ENCODE results near the gene FGFBP1. TPM values are rescaled to one million over a fixed set of nuclear protein-coding genes. Genes with fewer than 3 reads are reported as not detected.
A peak's percentile ranks its signal among the peaks of the same experiment; 100 is the strongest.

The FGFBP1 gene
- polyA plus RNA-seq (2014; cell fraction: cytosol; rRNA removed) = not detected in 2 replicates
- polyA plus RNA-seq (2014; cell fraction: nucleus; rRNA removed) = not detected in 2 replicates

DNA sequence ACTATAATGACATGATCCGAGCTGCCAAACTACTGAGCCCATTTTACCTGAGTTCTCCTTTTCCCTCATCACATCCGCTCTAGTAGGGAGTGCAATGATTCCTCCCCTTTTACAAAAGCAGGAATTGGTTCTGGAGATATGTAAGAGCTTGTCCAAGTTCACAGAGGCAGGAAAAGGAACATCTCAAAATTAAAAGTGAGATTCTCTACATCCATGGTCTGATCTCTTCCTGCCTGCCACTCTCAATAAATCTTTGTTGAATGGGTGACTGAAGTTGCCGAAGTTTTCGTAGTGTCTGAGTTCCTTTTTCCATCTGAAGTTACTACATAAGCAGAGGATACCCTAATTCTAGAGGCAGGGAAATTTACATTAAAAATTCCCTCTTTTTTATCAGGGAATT lies at the start of gene FGFBP1:
FGFBP1 (minus strand) TSS at position 101 of the 400 bp plus-strand sequence. CDS start 2,108 bp downstream, outside the sequence.
- DNase-seq (ENCODE audit: low spot score) = no peak

DNA sequence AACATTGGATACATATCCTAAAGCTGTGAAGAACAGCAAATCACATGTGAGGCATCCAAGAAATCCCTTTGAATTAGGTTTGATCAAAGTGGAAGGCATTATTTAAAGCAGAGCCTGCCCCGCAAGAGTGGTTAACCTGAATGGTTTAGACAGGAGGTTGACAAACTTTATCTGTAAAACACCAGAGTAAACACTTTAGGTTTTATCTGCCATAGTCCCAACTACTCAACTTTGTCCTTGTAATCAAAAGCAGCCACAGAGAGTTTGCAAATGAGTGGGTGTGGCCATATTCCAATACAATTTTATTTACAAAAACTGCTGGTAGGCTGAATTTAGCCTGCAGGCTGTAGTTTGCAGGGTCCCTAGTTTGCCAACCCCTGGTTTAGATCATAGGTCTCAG lies 49.7 kb upstream of the FGFBP1 start:
- no peak for DNase-seq (ENCODE audit: low spot score)

DNA sequence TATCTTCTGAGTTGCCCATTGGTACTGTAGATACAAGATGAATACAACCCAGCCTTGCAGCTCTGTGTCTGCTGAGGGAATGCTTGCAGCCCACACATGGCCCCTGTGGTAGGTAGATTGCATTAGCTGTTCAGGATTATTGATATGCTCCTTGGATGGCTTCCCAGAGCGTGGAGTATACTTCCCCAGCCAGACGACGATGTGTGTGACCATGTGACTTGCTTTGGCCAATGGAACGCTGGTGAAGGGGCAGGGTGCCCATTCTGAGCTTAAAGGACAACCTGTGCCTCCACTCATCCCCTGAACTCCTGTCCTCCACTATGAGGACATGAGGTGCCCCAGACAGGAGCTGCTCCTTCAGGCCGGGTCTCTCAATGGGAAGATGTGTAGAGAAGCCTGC lies 48.4 kb upstream of the FGFBP1 start:
- no peak for DNase-seq (ENCODE audit: low spot score)

DNA sequence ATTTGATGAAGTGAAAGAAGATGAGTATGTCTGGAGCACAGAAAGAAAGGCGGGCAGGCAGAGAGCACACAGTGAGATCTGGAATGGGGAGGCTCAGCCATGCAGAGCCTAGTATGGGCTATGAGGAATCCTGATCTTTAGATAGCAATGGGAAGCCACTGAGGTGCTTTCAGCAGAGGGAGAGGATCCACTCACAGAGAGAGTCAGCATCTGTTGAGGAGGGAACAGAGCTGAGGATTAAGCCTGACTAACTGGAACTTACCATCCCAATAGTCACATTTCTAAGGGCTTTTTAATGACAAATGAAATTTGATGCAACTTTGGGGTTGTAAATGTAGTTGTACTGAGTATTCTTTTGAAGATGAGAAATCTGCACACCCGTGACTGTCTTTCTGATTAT lies 45.1 kb upstream of the FGFBP1 start:
- no peak for DNase-seq (ENCODE audit: low spot score)

DNA sequence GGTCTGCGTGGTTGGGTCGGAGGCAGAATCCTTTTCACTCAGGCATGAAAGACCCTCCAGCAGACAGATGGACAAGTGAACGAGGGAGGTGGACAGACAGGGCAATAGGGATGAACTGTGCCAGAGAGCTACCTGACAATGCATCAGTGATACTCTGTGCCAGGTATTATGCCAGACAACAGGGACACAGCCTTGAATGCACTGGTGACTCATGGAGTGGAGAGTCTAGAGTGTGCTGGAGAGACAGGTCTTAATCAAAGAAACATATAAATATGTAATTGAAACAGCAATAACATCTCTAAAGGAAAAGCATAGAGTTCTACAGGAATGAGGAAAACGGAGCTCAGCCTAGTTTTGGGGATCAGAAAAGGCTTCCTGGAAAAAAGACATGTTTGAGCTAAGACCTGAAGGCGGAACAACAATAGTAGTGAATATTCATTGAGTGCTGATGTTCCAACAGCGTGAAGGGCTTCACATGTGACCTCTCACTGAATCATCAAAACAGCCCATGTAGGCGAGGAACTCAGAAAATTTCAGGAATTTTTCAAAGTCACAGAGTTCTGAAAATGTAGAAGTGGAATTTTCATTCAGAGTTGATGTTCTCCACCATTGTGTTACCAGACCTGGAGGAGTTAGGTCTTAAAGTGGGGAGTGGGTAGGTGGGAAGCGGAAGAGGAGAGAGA lies 44.4 kb upstream of the FGFBP1 start:
- no peak for DNase-seq (ENCODE audit: low spot score)

DNA sequence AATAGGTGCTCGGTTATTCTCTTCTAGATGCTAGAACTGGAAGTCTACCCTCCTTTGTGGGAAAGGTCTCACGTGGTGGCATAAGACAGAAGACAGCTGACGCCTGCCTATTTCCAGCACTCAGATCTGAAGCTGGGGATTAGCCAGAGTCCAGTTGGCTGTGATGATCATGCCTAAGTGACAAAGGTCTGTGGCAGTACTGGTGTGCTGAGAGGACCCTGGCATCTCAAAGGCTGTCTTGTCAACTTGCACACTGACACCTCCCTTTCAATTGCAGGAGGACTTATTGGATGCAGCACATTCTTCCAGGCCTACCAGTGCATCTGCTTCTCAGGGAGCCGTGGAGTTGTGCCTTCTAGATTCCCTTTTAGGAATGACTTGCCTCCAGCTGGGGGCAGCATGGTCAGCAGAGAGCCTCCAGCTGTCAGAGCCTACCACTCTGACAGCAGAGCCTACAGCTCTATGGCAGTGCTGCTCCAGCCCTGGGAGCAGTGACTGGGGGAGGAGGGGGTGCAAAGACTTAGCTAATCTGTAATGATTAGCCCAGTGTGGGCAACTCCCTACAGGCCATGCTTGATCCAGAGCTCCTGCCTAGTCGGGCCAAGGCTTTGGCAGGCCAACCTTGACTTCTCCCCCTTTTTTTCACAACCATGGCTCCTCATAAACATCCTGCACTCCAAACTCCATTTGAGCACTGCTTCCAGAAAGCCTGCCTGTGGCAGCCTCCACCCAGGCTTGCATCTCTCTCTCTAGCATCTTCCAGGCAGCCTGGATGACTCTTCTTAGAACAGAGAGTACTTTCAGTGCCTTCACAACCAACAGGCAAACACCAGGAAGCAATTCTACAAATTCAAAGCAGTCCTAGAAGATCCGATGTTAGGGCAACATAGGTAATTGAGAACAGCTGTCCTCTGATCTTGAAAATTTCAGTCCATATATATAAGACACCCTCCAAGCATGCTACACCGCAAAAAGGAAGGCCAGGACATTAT lies 38.2 kb upstream of the FGFBP1 start:
- DNase-seq (ENCODE audit: low spot score) = peak; percentile 66

DNA sequence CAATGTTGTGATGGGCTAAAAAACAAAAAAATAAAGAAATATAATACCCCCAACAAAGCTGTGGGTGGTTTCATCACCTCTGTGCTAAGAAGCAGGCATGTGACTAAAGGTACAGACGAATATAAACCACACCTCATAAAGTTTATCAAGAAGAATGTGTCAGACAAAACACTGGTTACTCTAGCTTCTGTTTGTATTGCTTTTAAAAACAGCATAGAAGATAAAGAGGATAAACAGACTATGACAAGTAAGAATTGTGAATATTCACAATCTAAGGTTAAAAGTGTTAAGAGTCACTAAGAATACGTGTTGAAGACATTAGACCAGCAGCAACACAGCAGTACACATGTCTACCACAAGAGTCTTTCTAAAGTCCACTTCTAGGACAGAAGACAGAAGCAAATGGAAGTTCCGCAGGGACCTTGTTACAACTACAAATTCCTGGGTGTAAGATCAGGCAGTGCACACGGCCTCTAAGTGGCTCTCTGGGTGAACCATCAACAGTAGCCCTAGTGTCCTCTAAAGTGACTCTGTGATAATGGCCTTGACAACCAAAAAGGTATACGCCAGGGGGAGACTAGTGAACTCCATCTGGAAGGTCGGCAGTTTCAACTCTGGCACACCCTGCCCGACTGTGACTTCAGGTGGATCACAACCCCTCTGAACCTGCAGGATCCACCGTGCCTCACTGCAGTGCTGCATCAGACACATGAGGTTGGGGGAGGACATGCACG lies 32.7 kb upstream of the FGFBP1 start:
- DNase-seq (ENCODE audit: low spot score) = no peak

DNA sequence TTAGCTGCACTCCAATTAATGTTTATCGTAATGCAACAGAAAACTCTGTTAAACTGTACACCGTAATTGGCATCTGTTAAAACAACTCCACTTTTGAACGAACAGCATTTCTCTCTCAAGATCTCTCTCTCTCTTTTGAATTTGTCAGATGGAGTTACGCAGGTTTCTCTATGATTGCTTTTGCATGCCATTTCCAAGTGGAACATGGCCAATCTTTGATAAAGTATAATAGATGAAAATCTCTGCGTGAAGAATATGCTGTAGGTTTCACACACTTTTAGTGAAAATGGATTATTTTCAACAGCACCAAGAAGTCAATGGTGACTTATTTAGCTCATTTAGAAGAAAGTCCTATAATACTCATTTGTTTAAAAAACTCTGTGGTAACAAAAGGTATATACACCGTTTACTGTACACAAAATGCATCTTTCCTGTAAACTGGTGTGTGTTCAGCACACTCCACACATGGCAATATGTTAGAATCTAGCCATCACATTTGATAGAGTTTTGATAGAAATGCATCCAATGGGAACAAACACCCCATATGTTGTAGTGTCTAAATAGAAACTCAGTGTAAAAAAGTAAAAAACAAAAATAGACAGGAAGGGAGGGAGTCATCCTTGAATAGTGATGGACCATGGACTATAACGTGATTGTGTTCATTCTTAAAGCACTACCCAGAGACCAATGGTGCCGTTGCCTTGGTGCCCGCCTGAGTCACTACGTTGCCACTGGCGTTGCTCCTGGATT lies 30.2 kb upstream of the FGFBP1 start:
- no peak for DNase-seq (ENCODE audit: low spot score)

DNA sequence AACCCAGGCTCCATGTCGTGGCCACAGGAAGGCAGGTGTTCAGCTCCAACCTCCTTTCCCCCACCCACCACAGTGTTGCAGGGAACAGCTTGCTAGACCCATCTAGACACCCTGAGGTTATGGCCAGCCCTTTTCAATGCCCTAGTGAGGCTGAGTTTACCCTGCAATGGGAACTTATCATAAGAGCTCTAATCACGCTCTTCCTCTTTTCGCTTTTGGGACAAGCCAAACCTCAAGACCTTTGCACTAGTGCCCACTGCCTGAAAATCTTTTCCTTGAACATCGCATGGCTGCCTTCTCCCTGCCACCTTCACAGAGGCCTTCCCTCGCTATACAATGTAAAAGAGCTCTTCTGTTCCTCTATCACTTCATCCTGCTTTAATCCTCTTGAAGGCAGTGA lies 26.8 kb upstream of the FGFBP1 start:
- DNase-seq (ENCODE audit: low spot score) = no peak

DNA sequence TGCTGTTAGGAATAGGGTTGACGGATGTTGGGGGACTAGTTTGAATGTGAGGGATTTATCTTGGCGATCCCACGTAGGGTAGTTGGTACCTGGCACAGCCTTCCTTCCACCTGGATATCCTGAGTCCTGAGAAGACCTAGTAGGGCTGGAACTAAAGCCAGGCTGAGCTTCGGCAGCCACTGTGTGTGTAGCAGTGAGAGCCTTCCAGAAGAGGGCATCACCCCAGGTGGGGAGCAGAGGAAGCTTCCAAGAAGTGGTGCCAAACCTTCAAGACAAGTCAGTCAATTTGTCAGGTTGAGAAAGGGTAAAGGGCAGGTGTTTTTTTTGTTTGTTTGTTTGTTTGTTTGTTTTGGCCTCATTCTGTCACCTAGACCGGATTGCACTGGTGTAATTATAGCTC lies 25.6 kb upstream of the FGFBP1 start:
- DNase-seq (ENCODE audit: low spot score) = no peak

DNA sequence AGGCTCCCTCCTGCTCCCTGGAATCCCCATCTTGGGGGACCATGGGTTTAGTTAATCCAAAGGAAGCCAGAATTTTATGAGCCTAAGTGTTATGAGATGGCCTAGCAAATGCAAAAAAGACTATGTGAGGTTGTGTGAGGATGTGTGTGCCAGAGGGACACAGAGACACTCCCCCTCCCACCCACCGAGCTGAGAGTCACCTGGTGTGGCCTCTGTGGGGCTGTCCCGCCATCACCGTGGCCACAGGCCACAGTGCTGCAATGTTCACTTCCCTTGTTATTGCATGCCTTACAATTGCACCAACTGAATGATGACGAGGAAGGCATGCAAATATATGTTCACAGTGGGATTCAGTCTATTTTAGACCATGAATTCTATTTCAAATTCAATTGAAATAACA lies 25.0 kb upstream of the FGFBP1 start:
- DNase-seq (ENCODE audit: low spot score) = no peak

DNA sequence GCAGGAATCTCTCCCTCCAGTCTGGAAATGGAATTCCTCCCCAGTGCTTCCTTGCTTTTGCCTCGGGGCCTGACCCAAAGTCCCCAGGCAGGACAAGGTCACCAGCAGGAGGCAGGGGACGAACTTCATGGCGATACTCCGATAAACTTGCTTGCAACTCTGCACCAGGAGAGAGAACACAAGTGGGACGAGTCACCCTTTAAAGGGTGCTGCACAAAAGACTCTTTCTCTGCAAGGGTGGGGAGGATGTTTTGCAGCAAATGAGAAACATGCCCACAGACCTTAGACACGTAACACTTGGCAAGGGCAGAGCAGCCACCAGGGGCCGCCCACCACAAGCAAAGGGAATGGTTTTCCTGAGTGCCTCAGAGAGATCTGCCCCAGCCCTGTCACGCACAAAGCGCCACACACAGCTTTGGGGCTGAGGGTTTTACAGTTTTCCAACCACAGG lies 24.5 kb upstream of the FGFBP1 start, which contains the start of gene FGFBP2:
FGFBP2 (minus strand) TSS at position 175 of the 451 bp plus-strand sequence; CDS start at position 129, 46 bp downstream.
- peak; percentile 64 for DNase-seq (ENCODE audit: low spot score)

DNA sequence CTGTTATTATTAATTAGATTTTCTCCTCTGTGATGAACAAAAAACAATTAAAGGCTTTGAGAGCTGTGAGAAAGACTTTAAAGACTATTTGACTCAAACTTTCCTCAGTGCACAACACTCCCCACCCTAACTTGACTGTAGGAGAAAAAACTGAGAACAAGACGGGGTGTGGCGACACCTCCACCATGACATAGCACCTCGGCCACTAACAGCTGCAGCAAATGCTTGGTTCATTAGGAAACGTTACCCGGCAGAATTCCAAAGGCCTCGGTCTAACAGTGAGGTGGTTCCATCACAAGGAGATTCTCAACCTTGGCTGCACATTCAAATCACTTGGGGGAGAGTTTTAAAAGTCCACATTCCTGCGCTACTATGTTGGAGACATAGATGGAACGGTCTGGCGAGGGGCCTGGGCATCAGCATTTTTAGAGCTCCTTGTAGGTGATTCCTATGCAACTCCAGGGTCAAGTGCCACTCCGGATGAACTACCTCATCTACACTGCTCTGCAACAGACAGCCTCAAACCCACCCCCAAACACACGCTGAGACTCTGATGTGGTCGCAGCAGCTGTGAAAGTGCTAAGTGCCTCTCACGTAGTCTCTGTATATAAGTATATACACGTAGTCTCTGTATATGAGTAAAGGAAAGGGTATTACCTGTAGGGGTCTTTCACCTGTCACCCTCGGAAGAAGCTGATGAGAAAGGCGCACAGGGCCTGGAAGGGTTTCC lies 23.4 kb upstream of the FGFBP1 start:
- no peak for DNase-seq (ENCODE audit: low spot score)

DNA sequence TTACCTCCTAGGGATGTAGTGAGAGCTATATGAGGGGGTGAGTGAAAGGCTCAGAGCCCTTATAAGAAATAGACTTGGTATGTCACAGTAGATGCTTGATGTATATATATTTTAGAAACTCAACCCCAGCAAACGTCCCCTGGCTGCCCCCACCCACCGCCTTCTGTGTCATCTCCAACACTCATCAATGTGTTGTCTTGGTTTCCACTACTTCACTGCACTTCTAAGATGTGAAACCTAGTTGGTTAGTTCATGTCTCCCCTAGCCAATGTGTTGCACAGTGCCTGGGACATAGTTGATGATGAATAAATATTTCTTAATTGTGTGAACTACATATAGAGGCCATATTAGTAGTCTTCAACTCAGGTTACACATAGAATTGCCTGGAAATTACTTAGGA lies 20.0 kb upstream of the FGFBP1 start:
- DNase-seq (ENCODE audit: low spot score) = no peak

DNA sequence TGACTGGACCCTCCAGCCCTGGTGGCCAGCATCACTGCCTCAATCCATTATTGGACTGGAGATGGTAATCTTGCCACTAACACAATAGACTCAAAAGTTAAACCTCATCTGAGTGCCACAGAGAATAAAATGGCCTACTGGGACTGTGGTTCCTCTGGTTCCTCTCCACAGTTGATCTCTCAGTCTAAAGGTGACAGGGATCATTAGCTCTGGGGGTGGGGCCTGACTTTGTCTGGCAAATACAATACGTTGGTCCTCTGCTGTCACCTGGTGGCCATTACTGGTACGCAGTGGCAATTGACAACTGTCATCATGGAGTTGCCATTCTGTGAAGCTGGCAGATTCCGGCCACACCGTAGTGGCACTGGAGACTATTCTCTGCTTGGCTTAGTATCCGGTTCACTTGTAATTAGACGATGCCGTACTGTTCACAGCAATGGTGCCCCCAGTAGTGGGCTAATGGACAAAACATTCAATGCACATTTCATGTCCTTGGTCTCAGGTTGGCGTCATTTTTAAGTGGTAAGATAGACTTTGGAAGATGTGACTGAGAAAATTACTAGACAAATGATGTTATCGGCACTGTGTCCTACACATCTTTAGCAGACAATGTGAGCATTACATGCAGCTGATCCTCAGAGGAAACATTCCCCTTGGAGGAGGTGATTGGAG lies 17.8 kb upstream of the FGFBP1 start:
- DNase-seq (ENCODE audit: low spot score) = peak; percentile 66

DNA sequence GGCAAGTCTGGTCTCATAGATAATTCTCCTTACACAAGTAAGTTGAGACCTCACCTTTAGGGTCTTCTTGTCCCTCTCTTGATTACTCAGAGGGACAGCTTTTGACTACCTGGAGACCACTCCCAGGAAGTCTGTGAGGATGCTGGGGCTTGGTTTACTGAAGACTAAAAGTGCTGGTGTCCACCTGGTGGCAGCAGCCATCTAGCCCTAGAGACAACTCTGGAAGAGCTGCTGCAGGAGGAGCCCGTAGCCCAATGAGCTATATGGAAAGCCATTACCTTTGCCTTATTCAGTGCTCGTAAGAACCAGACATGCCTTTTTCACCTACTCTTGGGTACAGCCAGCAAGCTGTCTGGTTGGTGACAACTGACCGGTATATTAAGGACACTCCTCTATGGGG lies 17.1 kb upstream of the FGFBP1 start:
- DNase-seq (ENCODE audit: low spot score) = peak; percentile 15

DNA sequence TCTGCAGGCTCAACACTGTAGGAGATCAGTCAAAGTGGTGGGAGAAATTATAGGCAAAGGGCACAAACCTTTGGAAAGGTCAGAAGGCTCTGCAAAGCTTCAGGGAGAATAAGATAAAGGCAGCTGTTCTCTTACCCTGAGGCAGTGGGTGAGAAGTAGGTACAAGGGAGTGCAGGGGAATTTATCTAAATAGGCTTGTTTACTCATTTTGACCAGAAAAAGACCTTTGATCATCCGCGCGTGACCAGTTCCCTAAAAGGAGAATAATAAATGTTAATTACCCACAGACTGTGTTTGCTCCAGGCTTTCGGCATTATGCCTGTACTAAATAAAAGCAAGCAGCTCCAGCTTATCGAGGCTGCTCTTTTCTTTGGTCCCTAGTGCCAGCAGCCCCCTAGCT lies 15.1 kb upstream of the FGFBP1 start:
- DNase-seq (ENCODE audit: low spot score) = peak; percentile 8

DNA sequence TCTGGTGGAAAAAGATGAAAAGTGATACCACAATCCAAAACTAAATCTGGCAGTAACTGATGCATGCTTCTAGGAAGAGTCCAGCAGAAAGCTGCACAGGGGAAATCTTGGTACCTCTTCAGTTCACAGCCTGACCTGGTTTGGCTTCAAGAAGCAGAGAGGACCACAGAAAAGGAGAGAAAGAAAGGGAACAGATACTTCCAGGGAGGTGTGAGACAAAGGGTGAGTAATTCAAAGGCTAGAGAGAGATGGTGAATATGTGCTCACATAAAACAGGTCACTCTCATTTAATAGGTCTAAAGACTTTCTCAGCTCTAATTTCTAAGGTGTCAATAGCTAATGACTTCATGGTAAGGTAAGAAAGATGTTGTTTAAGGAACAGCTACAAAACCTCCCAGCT lies 13.2 kb upstream of the FGFBP1 start:
- no peak for DNase-seq (ENCODE audit: low spot score)

DNA sequence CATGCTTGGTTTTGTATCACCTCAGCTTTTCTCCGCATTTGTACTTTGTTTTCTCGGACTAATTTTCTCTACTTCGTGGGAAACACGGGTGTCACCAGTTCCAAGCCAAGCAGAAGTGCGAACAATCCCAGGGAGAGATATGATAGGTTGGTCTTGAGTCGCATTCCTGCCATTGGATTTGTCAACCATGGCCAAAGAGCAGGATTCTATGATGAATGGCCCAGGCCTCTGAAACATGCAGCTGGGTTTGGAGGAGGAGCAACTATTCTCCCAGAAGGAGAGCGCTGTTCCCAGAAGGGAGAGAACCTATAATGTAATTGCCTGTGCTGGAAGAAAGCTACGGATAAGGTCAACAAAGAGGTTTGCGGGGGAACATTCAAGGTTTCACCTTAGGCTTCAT lies 10.3 kb upstream of the FGFBP1 start:
- no peak for DNase-seq (ENCODE audit: low spot score)

DNA sequence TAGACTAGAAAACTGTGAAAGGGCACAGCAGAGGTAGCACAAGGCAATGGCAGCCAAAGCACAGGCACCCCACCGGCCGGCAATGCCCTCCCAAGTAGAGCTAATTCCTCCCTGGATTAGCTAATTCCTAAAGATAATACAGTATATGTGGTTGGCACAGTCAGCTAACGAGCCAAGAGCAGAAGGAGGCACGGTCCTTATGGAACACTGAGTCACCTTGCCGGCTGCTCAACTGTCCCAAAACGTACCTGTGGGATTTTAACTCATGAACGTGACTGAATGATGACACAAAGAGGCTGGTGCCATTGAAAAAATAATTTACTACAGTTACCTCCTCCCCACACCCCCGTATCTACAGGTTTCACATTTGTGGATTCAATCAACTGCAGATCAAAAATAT lies 9.1 kb upstream of the FGFBP1 start:
- no peak for DNase-seq (ENCODE audit: low spot score)

Data from SK-N-DZ (cell line).